HepG2 (cell line): ENCODE measurements around the gene GRM4. TPM values are rescaled to one million over a fixed set of nuclear protein-coding genes. Genes with fewer than 3 reads are reported as not detected.
A peak's percentile ranks its signal among the peaks of the same experiment; 100 is the strongest.

ENCODE experiments used
- BHLHE40 ChIP-seq: IDR thresholded peaks from 2 replicates; pipeline ENCODE4 v1.6.1; 2011; ENCODE audit warnings: low read length, improper control_type of control experiment
- FOSL1 ChIP-seq: sonication (generic); formaldehyde crosslinking; IDR thresholded peaks from 2 replicates; pipeline ENCODE4 v1.9.0; 2021; ENCODE audit warnings: missing genetic modification reagents, borderline replicate concordance
- HDAC6 ChIP-seq: fragments of 200-600 bp; sonication (generic); IDR thresholded peaks from 2 replicates; pipeline ENCODE4 v1.7.0; 2017; ENCODE audit warnings: mild to moderate bottlenecking, antibody characterized with exemption, low read length, low read depth
- HOXA3 ChIP-seq: sonication (generic); formaldehyde crosslinking; IDR thresholded peaks from 2 replicates; pipeline ENCODE4 v1.5.0; 2020; ENCODE audit warnings: missing genetic modification reagents
- KDM1A ChIP-seq: IDR thresholded peaks from 2 replicates; pipeline ENCODE4 v1.6.1; 2016; ENCODE audit warnings: missing compliant biosample characterization
- RAD21 ChIP-seq: fragments of 450-650 bp; formaldehyde crosslinking; IDR thresholded peaks from 2 replicates; pipeline ENCODE4 v1.5.0; 2020; ENCODE audit warnings: mild to moderate bottlenecking
- RXRB ChIP-seq: IDR thresholded peaks from 2 replicates; pipeline ENCODE4 v1.6.1; 2016; ENCODE audit warnings: borderline replicate concordance, missing genetic modification reagents, missing compliant biosample characterization
- SOX5 ChIP-seq: IDR thresholded peaks from 2 replicates; pipeline ENCODE4 v1.6.1; 2016; ENCODE audit warnings: borderline replicate concordance
- TAF1 ChIP-seq: sonication (generic); formaldehyde crosslinking; IDR thresholded peaks from 2 replicates; pipeline ENCODE4 v1.4.0; 2020; ENCODE audit warnings: missing genetic modification reagents
- TBL1XR1 ChIP-seq: fragments of 150-350 bp; IDR thresholded peaks from 2 replicates; pipeline ENCODE4 v1.6.1; 2014; ENCODE audit warnings: borderline replicate concordance, low read length; ENCODE audit not compliant: partially characterized antibody
- ZBTB7A ChIP-seq: sonication (generic); formaldehyde crosslinking; IDR thresholded peaks from 2 replicates; pipeline ENCODE4 v1.8.0; 2022; ENCODE audit warnings: mild to moderate bottlenecking, missing genetic modification reagents
- ZNF138 ChIP-seq: sonication (generic); formaldehyde crosslinking; IDR thresholded peaks from 2 replicates; pipeline ENCODE4 v1.5.0; 2020; ENCODE audit warnings: mild to moderate bottlenecking, low read depth, missing genetic modification reagents
- ZNF225 ChIP-seq: sonication (generic); formaldehyde crosslinking; IDR thresholded peaks from 2 replicates; pipeline ENCODE4 v1.4.0; 2020; ENCODE audit warnings: mild to moderate bottlenecking, missing genetic modification reagents
- ZNF230 ChIP-seq: sonication (generic); formaldehyde crosslinking; IDR thresholded peaks from 2 replicates; pipeline ENCODE4 v1.4.0; 2020; ENCODE audit warnings: mild to moderate bottlenecking, missing genetic modification reagents
- ZNF3 ChIP-seq: IDR thresholded peaks from 2 replicates; pipeline ENCODE4 v1.7.0; 2017; ENCODE audit warnings: inconsistent platforms
- ZNF589 ChIP-seq: sonication (generic); formaldehyde crosslinking; conservative IDR thresholded peaks from 2 replicates; pipeline ENCODE4 v1.8.0; 2022; ENCODE audit warnings: mild to moderate bottlenecking, moderate library complexity, missing genetic modification reagents
- ZNF598 ChIP-seq: sonication (generic); formaldehyde crosslinking; IDR thresholded peaks from 2 replicates; pipeline ENCODE4 v1.5.1; 2020; ENCODE audit warnings: mild to moderate bottlenecking, missing genetic modification reagents, borderline replicate concordance
- ZNF674 ChIP-seq: sonication (generic); formaldehyde crosslinking; IDR thresholded peaks from 2 replicates; pipeline ENCODE4 v1.5.0; 2020; ENCODE audit warnings: low read depth, mild to moderate bottlenecking, missing genetic modification reagents
- ZNF792 ChIP-seq: IDR thresholded peaks from 2 replicates; pipeline ENCODE4 v1.6.1; 2016
- polyA plus RNA-seq, 8 experiments: library from polyadenylated mRNA; depleted of rRNA in 3 of 8; stranded (reverse) in 7 of 8; unstranded in 1 of 8; fragments of >200 nt; fragmentation: Illumina TruSeq in 4 of 8; extraction: Trizol in 4 of 8; gene quantifications; 2 replicates each; pipeline versions ENCODE4 v1.2.1 to v1.2.3, GENCODE V29; 2011 to 2016; ENCODE audit warnings: low read depth in 4 of 8, missing spikeins in 1 of 8, mixed read lengths in 1 of 8; ENCODE audit not compliant: insufficient read depth in 1 of 8
- total RNA-seq, 5 experiments: library from RNA; depleted of rRNA; stranded (reverse); fragments of >200 nt; fragmentation: Illumina TruSeq; extraction: Trizol; gene quantifications; 2 replicates each; pipeline ENCODE4 v1.2.3, GENCODE V29; 2016; ENCODE audit warnings: low read depth in 1 of 5
- TF ChIP-seq, protein P1 (sequence below): sonication (generic); formaldehyde crosslinking; IDR thresholded peaks from 2 replicates; pipeline ENCODE4 v1.8.1; 2023; ENCODE audit warnings: mild to moderate bottlenecking, moderate library complexity, missing genetic modification reagents
- TF ChIP-seq, protein P2 (sequence below): fragments of 450-650 bp; IDR thresholded peaks from 2 replicates; pipeline ENCODE4 v1.6.1; 2016
- TF ChIP-seq, protein P3 (sequence below): sonication (generic); formaldehyde crosslinking; IDR thresholded peaks from 2 replicates; pipeline ENCODE4 v1.5.1; 2020; ENCODE audit warnings: mild to moderate bottlenecking, moderate library complexity, missing genetic modification reagents
- TF ChIP-seq, protein P4 (sequence below): sonication (generic); formaldehyde crosslinking; IDR thresholded peaks from 2 replicates; pipeline ENCODE4 v1.4.0; 2020; ENCODE audit warnings: low read depth, missing genetic modification reagents

GRM4 gene
- total and polyA plus RNA-seq, 2 of the 13 experiments (the other 11 are each of a cell fraction or from before 2014, with no cell fraction given): not detected

DNA sequence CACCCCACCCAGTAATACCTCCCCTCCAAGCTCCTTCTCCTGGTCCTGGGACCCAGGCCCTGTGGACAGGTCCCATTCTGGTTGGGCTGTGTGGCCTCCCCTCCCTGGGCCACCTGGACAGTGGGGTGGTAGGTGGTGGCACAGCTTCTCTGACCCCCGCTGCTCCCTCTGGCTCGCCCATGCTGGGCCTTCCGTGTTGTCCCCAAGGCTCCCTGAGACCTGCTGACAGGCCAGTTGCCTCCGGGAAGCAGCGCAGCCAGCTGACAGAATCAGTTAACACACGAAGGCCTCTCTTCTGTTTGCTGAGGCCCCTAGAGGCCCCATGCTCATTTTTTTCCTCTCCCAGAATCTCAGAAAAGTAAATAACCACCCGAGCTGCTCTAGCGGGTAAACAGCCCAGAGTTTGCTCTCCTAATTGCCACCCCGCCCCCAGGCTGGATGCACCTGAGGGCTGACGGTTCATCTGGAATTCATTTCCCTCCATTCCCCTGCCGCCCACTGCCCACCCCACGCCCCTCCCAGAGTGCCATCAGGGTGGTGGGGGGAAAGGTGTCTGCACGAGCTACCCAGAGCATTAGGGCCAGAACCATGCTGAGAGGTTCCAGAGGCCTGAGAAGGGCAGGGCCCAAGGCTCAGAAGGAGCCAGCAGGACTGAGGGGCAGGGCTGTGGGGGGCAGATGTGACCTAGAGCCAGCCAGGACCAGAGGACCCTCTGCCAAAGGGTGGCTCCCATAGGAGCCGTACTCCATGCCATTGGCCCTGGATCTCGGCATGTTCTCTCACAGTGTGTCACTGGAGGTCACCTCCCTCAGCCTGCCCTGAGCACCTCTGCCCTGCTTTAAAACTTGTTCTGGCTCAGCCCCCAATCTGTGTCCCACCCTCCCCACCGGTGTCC is 157.5 kb downstream of the GRM4 start (continued):
- TF ChIP-seq HOXA3 (CRISPR knock-in tag) (peak; percentile 87), ZNF674 (CRISPR knock-in tag) (no peak), ZNF589 (CRISPR knock-in tag) (no peak), BHLHE40 (peak; percentile 61), ZNF230 (CRISPR knock-in tag) (peak; percentile 89; the same call in 1 of the 2 replicates), HDAC6 (no peak), ZNF792 (CRISPR knock-in tag) (peak; percentile 89), RXRB (CRISPR knock-in tag) (peak; percentile 92), FOSL1 (CRISPR knock-in tag) (no peak), TBL1XR1 (peak; percentile 87), ZNF138 (no peak), RAD21 (CRISPR knock-in tag) (peak; percentile 72), SOX5 (CRISPR knock-in tag) (peak; percentile 92), KDM1A (CRISPR knock-in tag) (peak; percentile 93), ZNF3 (CRISPR knock-in tag) (0 out of 2 replicates have a peak, but pooled peaks have one; percentile 40), ZBTB7A (CRISPR knock-in tag) (no peak), ZNF598 (CRISPR knock-in tag) (no peak), TAF1 (CRISPR knock-in tag) (no peak; the same call in 1 of the 2 replicates), ZNF225 (CRISPR knock-in tag) (no peak; the same call in 1 of the 2 replicates)
- TF ChIP-seq, protein P1, sequence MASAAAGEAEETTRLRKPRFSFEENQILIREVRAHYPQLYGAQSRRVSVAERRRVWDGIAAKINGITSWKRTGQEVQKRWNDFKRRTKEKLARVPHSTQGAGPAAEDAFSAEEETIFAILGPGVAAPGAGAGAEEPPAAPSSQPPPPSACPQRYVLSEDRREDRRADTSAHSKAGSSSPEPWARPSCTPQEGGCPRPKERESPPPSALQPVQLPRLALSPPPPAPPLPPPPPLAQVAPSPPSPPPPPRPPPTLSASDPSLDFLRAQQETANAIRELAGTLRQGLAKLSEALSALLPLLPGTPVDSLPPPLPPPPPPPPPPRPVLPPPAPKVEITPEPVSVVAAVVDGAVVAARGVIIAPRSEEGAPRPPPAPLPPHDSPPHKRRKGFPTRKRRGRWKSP (CRISPR knock-in tag): peak; percentile 71; the same call in 1 of the 2 replicates
- TF ChIP-seq, protein P2, sequence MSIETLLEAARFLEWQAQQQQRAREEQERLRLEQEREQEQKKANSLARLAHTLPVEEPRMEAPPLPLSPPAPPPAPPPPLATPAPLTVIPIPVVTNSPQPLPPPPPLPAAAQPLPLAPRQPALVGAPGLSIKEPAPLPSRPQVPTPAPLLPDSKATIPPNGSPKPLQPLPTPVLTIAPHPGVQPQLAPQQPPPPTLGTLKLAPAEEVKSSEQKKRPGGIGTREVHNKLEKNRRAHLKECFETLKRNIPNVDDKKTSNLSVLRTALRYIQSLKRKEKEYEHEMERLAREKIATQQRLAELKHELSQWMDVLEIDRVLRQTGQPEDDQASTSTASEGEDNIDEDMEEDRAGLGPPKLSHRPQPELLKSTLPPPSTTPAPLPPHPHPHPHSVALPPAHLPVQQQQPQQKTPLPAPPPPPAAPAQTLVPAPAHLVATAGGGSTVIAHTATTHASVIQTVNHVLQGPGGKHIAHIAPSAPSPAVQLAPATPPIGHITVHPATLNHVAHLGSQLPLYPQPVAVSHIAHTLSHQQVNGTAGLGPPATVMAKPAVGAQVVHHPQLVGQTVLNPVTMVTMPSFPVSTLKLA: no peak
- TF ChIP-seq, protein P3, sequence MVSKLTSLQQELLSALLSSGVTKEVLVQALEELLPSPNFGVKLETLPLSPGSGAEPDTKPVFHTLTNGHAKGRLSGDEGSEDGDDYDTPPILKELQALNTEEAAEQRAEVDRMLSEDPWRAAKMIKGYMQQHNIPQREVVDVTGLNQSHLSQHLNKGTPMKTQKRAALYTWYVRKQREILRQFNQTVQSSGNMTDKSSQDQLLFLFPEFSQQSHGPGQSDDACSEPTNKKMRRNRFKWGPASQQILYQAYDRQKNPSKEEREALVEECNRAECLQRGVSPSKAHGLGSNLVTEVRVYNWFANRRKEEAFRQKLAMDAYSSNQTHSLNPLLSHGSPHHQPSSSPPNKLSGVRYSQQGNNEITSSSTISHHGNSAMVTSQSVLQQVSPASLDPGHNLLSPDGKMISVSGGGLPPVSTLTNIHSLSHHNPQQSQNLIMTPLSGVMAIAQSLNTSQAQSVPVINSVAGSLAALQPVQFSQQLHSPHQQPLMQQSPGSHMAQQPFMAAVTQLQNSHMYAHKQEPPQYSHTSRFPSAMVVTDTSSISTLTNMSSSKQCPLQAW: peak; percentile 90
- TF ChIP-seq, protein P4, sequence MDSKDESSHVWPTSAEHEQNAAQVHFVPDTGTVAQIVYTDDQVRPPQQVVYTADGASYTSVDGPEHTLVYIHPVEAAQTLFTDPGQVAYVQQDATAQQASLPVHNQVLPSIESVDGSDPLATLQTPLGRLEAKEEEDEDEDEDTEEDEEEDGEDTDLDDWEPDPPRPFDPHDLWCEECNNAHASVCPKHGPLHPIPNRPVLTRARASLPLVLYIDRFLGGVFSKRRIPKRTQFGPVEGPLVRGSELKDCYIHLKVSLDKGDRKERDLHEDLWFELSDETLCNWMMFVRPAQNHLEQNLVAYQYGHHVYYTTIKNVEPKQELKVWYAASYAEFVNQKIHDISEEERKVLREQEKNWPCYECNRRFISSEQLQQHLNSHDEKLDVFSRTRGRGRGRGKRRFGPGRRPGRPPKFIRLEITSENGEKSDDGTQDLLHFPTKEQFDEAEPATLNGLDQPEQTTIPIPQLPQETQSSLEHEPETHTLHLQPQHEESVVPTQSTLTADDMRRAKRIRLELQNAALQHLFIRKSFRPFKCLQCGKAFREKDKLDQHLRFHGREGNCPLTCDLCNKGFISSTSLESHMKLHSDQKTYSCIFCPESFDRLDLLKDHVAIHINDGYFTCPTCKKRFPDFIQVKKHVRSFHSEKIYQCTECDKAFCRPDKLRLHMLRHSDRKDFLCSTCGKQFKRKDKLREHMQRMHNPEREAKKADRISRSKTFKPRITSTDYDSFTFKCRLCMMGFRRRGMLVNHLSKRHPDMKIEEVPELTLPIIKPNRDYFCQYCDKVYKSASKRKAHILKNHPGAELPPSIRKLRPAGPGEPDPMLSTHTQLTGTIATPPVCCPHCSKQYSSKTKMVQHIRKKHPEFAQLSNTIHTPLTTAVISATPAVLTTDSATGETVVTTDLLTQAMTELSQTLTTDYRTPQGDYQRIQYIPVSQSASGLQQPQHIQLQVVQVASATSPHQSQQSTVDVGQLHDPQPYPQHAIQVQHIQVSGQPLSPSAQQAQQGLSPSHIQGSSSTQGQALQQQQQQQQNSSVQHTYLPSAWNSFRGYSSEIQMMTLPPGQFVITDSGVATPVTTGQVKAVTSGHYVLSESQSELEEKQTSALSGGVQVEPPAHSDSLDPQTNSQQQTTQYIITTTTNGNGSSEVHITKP (CRISPR knock-in tag): peak; percentile 69; the same call in 1 of the 2 replicates
